GM12875 (cell line): ENCODE measurements around the gene TRUB2.
A peak's percentile ranks its signal among the peaks of the same experiment; 100 is the strongest.

ENCODE experiments used
- H3K4me3 ChIP-seq: one replicate; pipeline ENCODE4 v1.5.1; 2011; ENCODE audit warnings: low read depth, low read length, control low read depth
- TF ChIP-seq, protein P1 (sequence below): IDR thresholded peaks from 2 replicates; pipeline ENCODE4 v1.5.1; 2011; ENCODE audit warnings: low read depth, mild to moderate bottlenecking, control low read depth, inconsistent platforms, low read length, moderate library complexity, borderline replicate concordance; ENCODE audit not compliant: insufficient read depth

TRUB2 gene

DNA sequence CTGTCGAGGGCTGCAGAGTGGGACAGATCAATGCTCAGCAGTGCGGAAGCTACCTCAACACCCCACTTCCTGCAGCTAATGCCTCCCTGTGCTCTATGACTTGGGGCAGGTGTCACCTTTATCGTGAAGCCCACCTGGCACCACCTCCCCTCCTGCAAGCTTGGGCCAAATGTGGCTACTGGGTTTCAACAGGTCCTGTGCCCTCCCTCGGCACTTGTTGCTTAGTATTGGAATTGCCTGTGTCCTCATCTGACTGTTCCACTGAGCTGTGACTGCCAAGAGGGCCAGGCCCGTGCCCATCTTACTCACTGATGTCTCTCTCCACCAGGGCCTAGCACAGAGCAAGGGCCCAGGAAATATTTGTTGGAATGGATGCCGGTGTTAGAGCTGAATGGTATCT lies 27.5 kb upstream of the TRUB2 start:
- TF ChIP-seq, protein P1, sequence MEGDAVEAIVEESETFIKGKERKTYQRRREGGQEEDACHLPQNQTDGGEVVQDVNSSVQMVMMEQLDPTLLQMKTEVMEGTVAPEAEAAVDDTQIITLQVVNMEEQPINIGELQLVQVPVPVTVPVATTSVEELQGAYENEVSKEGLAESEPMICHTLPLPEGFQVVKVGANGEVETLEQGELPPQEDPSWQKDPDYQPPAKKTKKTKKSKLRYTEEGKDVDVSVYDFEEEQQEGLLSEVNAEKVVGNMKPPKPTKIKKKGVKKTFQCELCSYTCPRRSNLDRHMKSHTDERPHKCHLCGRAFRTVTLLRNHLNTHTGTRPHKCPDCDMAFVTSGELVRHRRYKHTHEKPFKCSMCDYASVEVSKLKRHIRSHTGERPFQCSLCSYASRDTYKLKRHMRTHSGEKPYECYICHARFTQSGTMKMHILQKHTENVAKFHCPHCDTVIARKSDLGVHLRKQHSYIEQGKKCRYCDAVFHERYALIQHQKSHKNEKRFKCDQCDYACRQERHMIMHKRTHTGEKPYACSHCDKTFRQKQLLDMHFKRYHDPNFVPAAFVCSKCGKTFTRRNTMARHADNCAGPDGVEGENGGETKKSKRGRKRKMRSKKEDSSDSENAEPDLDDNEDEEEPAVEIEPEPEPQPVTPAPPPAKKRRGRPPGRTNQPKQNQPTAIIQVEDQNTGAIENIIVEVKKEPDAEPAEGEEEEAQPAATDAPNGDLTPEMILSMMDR = no peak
- no peak overlapping the region for H3K4me3 ChIP-seq

DNA sequence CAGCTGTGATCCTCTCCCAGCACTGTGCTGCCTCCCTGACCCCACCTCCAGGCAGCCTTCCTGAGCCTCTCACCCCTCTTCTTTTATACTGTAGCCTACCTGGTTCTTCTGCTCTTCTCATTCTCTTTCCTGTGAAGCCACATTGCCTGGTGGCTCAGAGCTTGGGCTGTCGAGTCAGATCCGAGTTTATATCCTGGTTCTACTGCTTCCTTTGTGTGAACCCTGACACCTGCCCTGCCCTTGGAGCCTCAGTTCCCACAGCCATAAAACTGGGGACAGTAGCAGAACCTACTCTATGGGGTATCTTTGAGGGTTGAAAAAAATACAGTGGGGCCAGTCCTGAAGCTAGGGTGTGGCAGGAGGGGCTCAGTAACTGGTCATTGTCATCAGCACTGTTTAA lies 26.9 kb upstream of the TRUB2 start:
- TF ChIP-seq, protein P1 = no peak
- H3K4me3 ChIP-seq = no peak overlapping the region

DNA sequence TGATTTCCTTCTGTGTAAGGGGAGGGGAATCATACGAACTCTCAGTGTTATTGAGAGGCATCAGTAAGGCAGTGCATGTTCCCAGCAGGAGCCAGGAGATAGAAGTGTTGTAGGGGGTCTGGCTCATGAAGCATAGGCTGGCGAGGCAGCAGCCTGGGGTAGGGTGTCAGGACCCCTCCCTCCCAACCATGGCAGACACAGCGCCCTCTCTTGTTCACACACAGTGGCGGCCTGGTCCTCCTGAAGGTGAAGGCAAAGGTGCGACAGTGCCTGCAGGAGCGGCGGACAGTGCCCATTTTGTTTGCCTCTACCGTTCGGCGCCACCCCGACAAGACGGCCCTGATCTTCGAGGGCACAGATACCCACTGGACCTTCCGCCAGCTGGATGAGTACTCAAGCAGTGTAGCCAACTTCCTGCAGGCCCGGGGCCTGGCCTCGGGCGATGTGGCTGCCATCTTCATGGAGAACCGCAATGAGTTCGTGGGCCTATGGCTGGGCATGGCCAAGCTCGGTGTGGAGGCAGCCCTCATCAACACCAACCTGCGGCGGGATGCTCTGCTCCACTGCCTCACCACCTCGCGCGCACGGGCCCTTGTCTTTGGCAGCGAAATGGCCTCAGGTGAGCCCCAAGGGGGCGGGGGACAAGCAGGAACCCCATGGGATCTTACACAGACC lies 22.8 kb upstream of the TRUB2 start:
- TF ChIP-seq, protein P1 = 0 out of 2 replicates have a peak, but pooled peaks have one; percentile 8
- no peak overlapping the region for H3K4me3 ChIP-seq

DNA sequence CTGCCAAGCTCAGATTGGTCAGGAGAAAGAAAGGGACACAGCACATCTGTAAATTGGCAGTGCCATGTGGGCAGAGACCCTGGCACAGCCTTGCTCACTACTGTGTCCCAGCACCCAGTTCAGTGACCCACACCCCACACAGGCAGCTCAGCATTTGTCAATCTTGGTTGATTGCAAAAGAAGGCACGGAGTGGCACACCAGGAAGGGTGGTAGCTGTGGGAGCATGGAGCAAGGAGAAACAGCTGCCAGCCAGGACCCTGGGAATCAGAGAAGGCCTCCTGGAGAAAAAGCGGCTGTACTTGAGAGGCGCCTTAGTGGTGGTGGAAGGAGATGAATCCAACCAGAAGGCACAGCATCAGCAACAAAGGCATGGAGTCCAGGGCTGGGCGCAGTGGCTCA lies 21.6 kb upstream of the TRUB2 start:
- TF ChIP-seq, protein P1 = no peak
- H3K4me3 ChIP-seq = no peak overlapping the region

DNA sequence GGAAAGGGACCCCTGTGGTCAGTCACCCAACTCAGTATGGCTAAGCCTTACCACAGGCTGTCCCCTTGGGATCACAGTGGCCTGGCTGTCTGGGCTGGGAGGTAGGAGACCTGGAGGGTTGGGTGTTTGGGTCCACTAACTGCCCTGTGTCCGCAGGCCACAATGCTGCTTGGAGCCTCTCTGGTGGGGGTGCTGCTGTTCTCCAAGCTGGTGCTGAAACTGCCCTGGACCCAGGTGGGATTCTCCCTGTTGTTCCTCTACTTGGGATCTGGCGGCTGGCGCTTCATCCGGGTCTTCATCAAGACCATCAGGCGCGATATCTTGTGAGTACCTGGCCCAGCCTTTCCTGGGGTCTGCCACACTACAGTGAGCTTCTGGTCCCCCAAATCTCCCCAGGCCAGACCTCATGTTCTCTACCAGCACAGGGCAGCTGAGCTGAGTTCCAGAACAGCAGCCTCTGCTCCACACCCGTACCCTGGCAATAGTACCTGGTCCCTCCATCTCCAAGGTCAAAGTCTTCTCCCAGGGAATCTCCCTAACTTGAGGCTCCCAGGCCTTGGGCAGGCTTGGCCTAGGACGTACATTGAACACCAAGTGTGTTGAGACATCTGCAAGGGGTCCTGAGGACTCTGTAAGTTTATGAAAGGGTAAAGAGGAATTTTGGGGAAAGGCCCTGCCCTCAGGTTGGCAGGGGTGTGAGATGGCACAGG lies 20.9 kb upstream of the TRUB2 start:
- no peak overlapping the region for H3K4me3 ChIP-seq
- TF ChIP-seq, protein P1 = no peak

DNA sequence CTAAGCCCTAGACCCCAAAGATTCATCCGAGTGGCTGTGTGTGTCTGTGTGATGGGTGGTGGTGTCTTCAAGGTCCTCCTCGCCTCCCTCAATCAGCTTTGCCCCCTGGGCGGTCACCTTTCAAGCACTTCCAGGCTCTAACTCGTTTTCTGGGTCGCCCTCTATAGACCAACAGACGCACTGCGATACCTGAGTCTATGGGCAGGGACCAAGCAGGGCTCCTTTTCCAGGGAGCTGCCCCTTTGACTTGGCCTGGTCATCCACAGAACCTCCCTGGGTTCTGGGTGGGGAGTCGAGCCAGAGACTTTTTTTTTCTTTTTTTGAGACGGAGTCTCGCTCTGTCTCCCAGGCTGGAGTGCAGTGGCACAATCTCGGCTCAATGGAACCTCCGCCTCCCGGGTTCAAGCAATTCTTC lies 19.2 kb upstream of the TRUB2 start:
- TF ChIP-seq, protein P1 = peak; percentile 78
- peak overlapping the region; percentile 73 for H3K4me3 ChIP-seq
